ENCODE measurements around the gene GPR137.
A peak's percentile ranks its signal among the peaks of the same experiment; 100 is the strongest.

GPR137 gene

GRCh38 chr11:64324692-64325469 is 39.2 kb downstream of the GPR137 start:
- DNase-seq = no peak
- no peak for TF ChIP-seq CTCF (IDR thresholded peaks at IDR 0.05; ENCODE audit: low read depth, low read length)
- Histone ChIP-seq H3K4me1 (no peaks in the 10 kb centered on the region), H3K4me3 (ENCODE audit: low read depth, low read length) (no peak overlapping the region), H3K36me3 (no peaks in the 10 kb centered on the region), H3K27me3 (no peaks in the 10 kb centered on the region), H3K9me3 (no peaks in the 10 kb centered on the region)

GRCh38 chr11:64327375-64327774 is 41.7 kb downstream of the GPR137 start:
- Histone ChIP-seq H3K27me3 (no peaks in the 10 kb centered on the region), H3K4me3 (ENCODE audit: low read depth, low read length) (no peak overlapping the region), H3K4me1 (no peaks in the 10 kb centered on the region), H3K36me3 (no peaks in the 10 kb centered on the region), H3K9me3 (no peaks in the 10 kb centered on the region)
- TF ChIP-seq CTCF (IDR thresholded peaks at IDR 0.05; ENCODE audit: low read depth, low read length) = no peak
- no peak for DNase-seq

GRCh38 chr11:64327993-64328392 is 42.3 kb downstream of the GPR137 start:
- Histone ChIP-seq H3K9me3 (no peaks in the 10 kb centered on the region), H3K27me3 (no peaks in the 10 kb centered on the region), H3K4me1 (no peaks in the 10 kb centered on the region), H3K4me3 (ENCODE audit: low read depth, low read length) (no peak overlapping the region), H3K36me3 (no peaks in the 10 kb centered on the region)
- no peak for TF ChIP-seq CTCF (IDR thresholded peaks at IDR 0.05; ENCODE audit: low read depth, low read length)
- no peak for DNase-seq

- no peaks in the 10 kb centered on the region for H3K27me3 ChIP-seq
- no peaks in the 10 kb centered on the region for H3K4me1 ChIP-seq
- H3K4me3 ChIP-seq (ENCODE audit: low read depth, low read length) = no peak overlapping the region
- H3K9me3 ChIP-seq = no peaks in the 10 kb centered on the region
- DNase-seq = no peak
- no peaks in the 10 kb centered on the region for H3K36me3 ChIP-seq
- TF ChIP-seq CTCF (IDR thresholded peaks at IDR 0.05; ENCODE audit: low read depth, low read length) = no peak
Observed at GRCh38 chr11:64330888-64331287, 45.2 kb downstream of the GPR137 start.

GRCh38 chr11:64331569-64332371 is 46.1 kb downstream of the GPR137 start:
- H3K4me3 ChIP-seq (ENCODE audit: low read depth, low read length) = no peak overlapping the region
- no peaks in the 10 kb centered on the region for H3K36me3 ChIP-seq
- H3K9me3 ChIP-seq = no peaks in the 10 kb centered on the region
- peak; percentile 43 for TF ChIP-seq CTCF (IDR thresholded peaks at IDR 0.05; ENCODE audit: low read depth, low read length)
- H3K4me1 ChIP-seq = no peaks in the 10 kb centered on the region
- peak; percentile 49 for DNase-seq
- no peaks in the 10 kb centered on the region for H3K27me3 ChIP-seq

GRCh38 chr11:64333556-64333955 is 47.9 kb downstream of the GPR137 start:
- Histone ChIP-seq H3K4me1 (no peaks in the 10 kb centered on the region), H3K4me3 (ENCODE audit: low read depth, low read length) (no peak overlapping the region), H3K9me3 (no peaks in the 10 kb centered on the region), H3K27me3 (no peaks in the 10 kb centered on the region), H3K36me3 (no peaks in the 10 kb centered on the region)
- DNase-seq = no peak
- no peak for TF ChIP-seq CTCF (IDR thresholded peaks at IDR 0.05; ENCODE audit: low read depth, low read length)
